Loucy (cell line): ENCODE results near the gene ASAH2.
"Not testable (repeated sequence)": the region's sequence is repeated elsewhere in the genome, so short reads cannot be mapped to it uniquely, and the experiment has no call there.

ENCODE experiments used
- H2AFZ ChIP-seq: fragments of 200-600 bp; sonication (generic); 2 replicates; pipeline ENCODE4 v1.6.0; 2016; ENCODE audit warnings: antibody characterized with exemption, mild to moderate bottlenecking, low read length, moderate library complexity
- H3F3A ChIP-seq: fragments of 200-600 bp; 2 replicates; pipeline ENCODE4 v1.6.0; 2016; ENCODE audit warnings: antibody characterized with exemption, low read depth, mild to moderate bottlenecking
- H3K27me3 ChIP-seq: fragments of 200-600 bp; sonication (generic); 2 replicates; pipeline ENCODE4 v1.6.1; 2014; ENCODE audit warnings: low read length, mild to moderate bottlenecking; ENCODE audit not compliant: insufficient read depth, poor library complexity, severe bottlenecking
- H3K36me3 ChIP-seq: fragments of 200-600 bp; sonication (generic); 2 replicates; pipeline ENCODE4 v1.6.1; 2016; ENCODE audit warnings: low read length; ENCODE audit not compliant: insufficient read depth
- H3K4me1 ChIP-seq: fragments of 200-600 bp; sonication (generic); 2 replicates; pipeline ENCODE4 v1.5.1; 2014; ENCODE audit warnings: low read length, mild to moderate bottlenecking; ENCODE audit not compliant: insufficient read depth, poor library complexity, severe bottlenecking
- H3K4me2 ChIP-seq: fragments of 200-600 bp; sonication (generic); 2 replicates; pipeline ENCODE4 v1.6.0; 2014; ENCODE audit warnings: antibody characterized with exemption, low read length, low read depth, mild to moderate bottlenecking; ENCODE audit not compliant: poor library complexity, severe bottlenecking
- H3K4me3 ChIP-seq: fragments of 200-600 bp; sonication (generic); 2 replicates; pipeline ENCODE4 v1.5.1; 2014; ENCODE audit warnings: low read length, mild to moderate bottlenecking, mixed read lengths; ENCODE audit not compliant: poor library complexity, severe bottlenecking
- H3K79me2 ChIP-seq: fragments of 200-600 bp; sonication (generic); 2 replicates; pipeline ENCODE4 v1.6.1; 2014; ENCODE audit warnings: low read length; ENCODE audit not compliant: insufficient read depth
- H3K9ac ChIP-seq: fragments of 200-600 bp; sonication (generic); 2 replicates; pipeline ENCODE4 v1.6.0; 2014; ENCODE audit warnings: mild to moderate bottlenecking, low read depth, low read length, moderate library complexity; ENCODE audit not compliant: poor library complexity, severe bottlenecking
- H3K9me2 ChIP-seq: fragments of 200-600 bp; sonication (generic); replicated peaks from 2 replicates; pipeline ENCODE4 v1.6.1; 2016; ENCODE audit warnings: low read depth, low read length, mixed read lengths
- H3K9me3 ChIP-seq: fragments of 200-600 bp; sonication (generic); 2 replicates; pipeline ENCODE4 v1.6.1; 2014; ENCODE audit warnings: mild to moderate bottlenecking, antibody characterized with exemption, low read length, low read depth; ENCODE audit not compliant: insufficient read depth
- H4K20me1 ChIP-seq: fragments of 200-600 bp; sonication (generic); 2 replicates; pipeline ENCODE4 v1.6.0; 2014; ENCODE audit warnings: antibody characterized with exemption, low read length, mild to moderate bottlenecking; ENCODE audit not compliant: insufficient read depth, poor library complexity, severe bottlenecking
- CTCF ChIP-seq: fragments of 200-600 bp; sonication (generic); conservative IDR thresholded peaks from 2 replicates; pipeline ENCODE4 v1.5.1; 2014; ENCODE audit warnings: mild to moderate bottlenecking, antibody characterized with exemption, low read length
- EZH2phosphoT487 ChIP-seq: fragments of 200-600 bp; IDR thresholded peaks from 2 replicates; pipeline ENCODE4 v1.6.1; 2018; ENCODE audit warnings: antibody characterized with exemption, mild to moderate bottlenecking, moderate library complexity, borderline replicate concordance

Gene ASAH2

GRCh38 chr10:50271564-50272250, 20.4 kb upstream of the ASAH2 start:
- H2AFZ ChIP-seq: no peak overlapping the region
- no peaks in the 10 kb centered on the region for H4K20me1 ChIP-seq
- no peaks in the 10 kb centered on the region for H3K79me2 ChIP-seq
- H3K4me2 ChIP-seq: no peak overlapping the region
- TF ChIP-seq CTCF (0 out of 2 replicates have a peak, but pooled peaks have one; percentile 14), EZH2phosphoT487 (no peak)
- no peaks in the 10 kb centered on the region for H3K9me3 ChIP-seq
- no peaks in the 10 kb centered on the region for H3K4me1 ChIP-seq
- no peak overlapping the region for H3K4me3 ChIP-seq
- no peak overlapping the region for H3K9ac ChIP-seq
- no peaks in the 10 kb centered on the region for H3K9me2 ChIP-seq
- no peaks in the 10 kb centered on the region for H3K27me3 ChIP-seq
- no peaks in the 10 kb centered on the region for H3F3A ChIP-seq
- no peaks in the 10 kb centered on the region for H3K36me3 ChIP-seq

- H3K4me2 ChIP-seq, H4K20me1 ChIP-seq, H3K9me3 ChIP-seq, H3K9me2 ChIP-seq, H3K9ac ChIP-seq, H3K79me2 ChIP-seq, H3F3A ChIP-seq, H3K4me3 ChIP-seq, H3K36me3 ChIP-seq, H2AFZ ChIP-seq, H3K27me3 ChIP-seq, H3K4me1 ChIP-seq: not testable (repeated sequence)
Observed at GRCh38 chr10:50267877-50268276, 16.6 kb upstream of the ASAH2 start.

- H3K9ac ChIP-seq, H3K4me3 ChIP-seq, H2AFZ ChIP-seq, H3K79me2 ChIP-seq, H3K9me2 ChIP-seq, H3K4me1 ChIP-seq, H4K20me1 ChIP-seq, H3K36me3 ChIP-seq, H3K9me3 ChIP-seq, H3F3A ChIP-seq, H3K27me3 ChIP-seq, H3K4me2 ChIP-seq: not testable (repeated sequence)
Observed at GRCh38 chr10:50262625-50263024, 11.3 kb upstream of the ASAH2 start.

- no peak overlapping the region for H3K9ac ChIP-seq
- no peaks in the 10 kb centered on the region for H4K20me1 ChIP-seq
- no peaks in the 10 kb centered on the region for H3K27me3 ChIP-seq
- H3K36me3 ChIP-seq: no peaks in the 10 kb centered on the region
- no peaks in the 10 kb centered on the region for H3K9me2 ChIP-seq
- H3K4me2 ChIP-seq: peak overlapping the region; percentile 7
- H3K4me3 ChIP-seq: no peak overlapping the region
- H2AFZ ChIP-seq: no peak overlapping the region
- no peaks in the 10 kb centered on the region for H3F3A ChIP-seq
- no peaks in the 10 kb centered on the region for H3K4me1 ChIP-seq
- no peaks in the 10 kb centered on the region for H3K9me3 ChIP-seq
- no peaks in the 10 kb centered on the region for H3K79me2 ChIP-seq
- TF ChIP-seq EZH2phosphoT487 (no peak), CTCF (no peak)
Observed at GRCh38 chr10:50260791-50261281, 9.5 kb upstream of the ASAH2 start.
